ENCODE measurements around the gene COQ8B.
"Not testable (repeated sequence)": the region's sequence is repeated elsewhere in the genome, so short reads cannot be mapped to it uniquely, and the experiment has no call there.

Gene COQ8B

GRCh38 chr19:40716482-40717324 lies at the start of gene COQ8B, which contains the start of gene ITPKC:
TSS of gene COQ8B (minus strand) at chr19:40716886. CDS start at chr19:40714632, 2,254 bp downstream.
TSS of gene ITPKC (plus strand) at chr19:40717112. CDS start at chr19:40717136, 24 bp downstream.
- peak; percentile 100 for DNase-seq (ENCODE audit: low read depth)

GRCh38 chr19:40766385-40766784 lies 49.7 kb upstream of the COQ8B start:
- not testable (repeated sequence) for DNase-seq (ENCODE audit: low read depth)

GRCh38 chr19:40763963-40764362 lies 47.3 kb upstream of the COQ8B start:
- DNase-seq (ENCODE audit: low read depth), result no peak

- no peak for DNase-seq (ENCODE audit: low read depth)
Observed at GRCh38 chr19:40763526-40763925, 46.8 kb upstream of the COQ8B start.

- DNase-seq (ENCODE audit: low read depth), result no peak
Observed at GRCh38 chr19:40762754-40763470, 46.2 kb upstream of the COQ8B start.

GRCh38 chr19:40759352-40759751 lies 42.7 kb upstream of the COQ8B start:
- DNase-seq (ENCODE audit: low read depth), result no peak

GRCh38 chr19:40758491-40758890 lies 41.8 kb upstream of the COQ8B start:
- DNase-seq (ENCODE audit: low read depth), result no peak

- no peak for DNase-seq (ENCODE audit: low read depth)
Observed at GRCh38 chr19:40756502-40757110, 39.9 kb upstream of the COQ8B start.

GRCh38 chr19:40755791-40756190 lies 39.1 kb upstream of the COQ8B start:
- DNase-seq (ENCODE audit: low read depth), result no peak

GRCh38 chr19:40755248-40755624 lies 38.5 kb upstream of the COQ8B start:
- DNase-seq (ENCODE audit: low read depth), result no peak

GRCh38 chr19:40754611-40755247 lies 38.0 kb upstream of the COQ8B start:
- DNase-seq (ENCODE audit: low read depth), result no peak

GRCh38 chr19:40752257-40752781 lies 35.6 kb upstream of the COQ8B start:
- no peak for DNase-seq (ENCODE audit: low read depth)

GRCh38 chr19:40750874-40751537 lies 34.3 kb upstream of the COQ8B start, which contains the start of gene SNRPA:
TSS of gene SNRPA (plus strand) at chr19:40751203. CDS start at chr19:40751409, 206 bp downstream.
- DNase-seq (ENCODE audit: low read depth), result peak; percentile 87

- peak; percentile 99 for DNase-seq (ENCODE audit: low read depth)
Observed at GRCh38 chr19:40750058-40750873, 33.6 kb upstream of the COQ8B start, which contains the start of gene ACTMAP. TSS of gene ACTMAP (minus strand) at chr19:40750477. CDS start at chr19:40749803, 674 bp downstream.

GRCh38 chr19:40747536-40747935 lies 30.9 kb upstream of the COQ8B start:
- DNase-seq (ENCODE audit: low read depth), result no peak

GRCh38 chr19:40745402-40745780 lies 28.7 kb upstream of the COQ8B start:
- no peak for DNase-seq (ENCODE audit: low read depth)

GRCh38 chr19:40744554-40745401 lies 28.1 kb upstream of the COQ8B start:
- DNase-seq (ENCODE audit: low read depth), result no peak

- DNase-seq (ENCODE audit: low read depth), result no peak
Observed at GRCh38 chr19:40743926-40744325, 27.2 kb upstream of the COQ8B start.

- DNase-seq (ENCODE audit: low read depth), result no peak
Observed at GRCh38 chr19:40742886-40743285, 26.2 kb upstream of the COQ8B start.

Data from stimulated activated CD8-positive, alpha-beta memory T cell treated with anti-CD3 and anti-CD28 coated beads, Interleukin-15, amount 100 ng/mL, for 1 hour (primary cell).